ENCODE results near the gene NPAT. TPM values are rescaled to one million over a fixed set of nuclear protein-coding genes. Genes with fewer than 3 reads are reported as not detected.

Gene NPAT
- total RNA-seq, 1 donor from 2014 or later, result 38.1 TPM

- intact Hi-C loops (cut with micrococcal nuclease), result no loop called here
- no peak overlapping the region for H3K27ac Mint-ChIP-seq
- peaks cover 61% of the 10 kb centered on the region for H3K36me3 Mint-ChIP-seq (ENCODE audit: low read depth)
- H3K4me3 Mint-ChIP-seq, result no peak overlapping the region
- DNase-seq, result no peak
- no peaks in the 10 kb centered on the region for H3K27me3 Mint-ChIP-seq
- H3K4me1 Mint-ChIP-seq, result peaks cover 73% of the 10 kb centered on the region
- POLR2A ChIA-PET, result interaction anchor here (2.9 kb wide), 1 partner anchor 23 kb away, joined by 19 read pairs; the partner anchor contains the start of genes ATM and NPAT
- CTCF ChIA-PET, result no interaction called here
- H3K9me3 Mint-ChIP-seq, result peaks cover 7% of the 10 kb centered on the region
- no peak for ATAC-seq (ENCODE audit: low read depth)
- no peak for TF ChIP-seq CTCF (IDR thresholded peaks at IDR 0.05)
Observed at GRCh38 chr11:108198833-108199232, 23.6 kb downstream of the NPAT start.

- no peaks in the 10 kb centered on the region for H3K27me3 Mint-ChIP-seq
- intact Hi-C loops (cut with micrococcal nuclease), result no loop called here
- ChIA-PET CTCF (no interaction called here), POLR2A (interaction anchor here (0.8 kb wide), 1 partner anchor 25 kb away, joined by 3 read pairs; the partner anchor contains the start of gene NPAT)
- H3K9me3 Mint-ChIP-seq, result no peaks in the 10 kb centered on the region
- DNase-seq, result no peak
- no peak overlapping the region for H3K27ac Mint-ChIP-seq
- ATAC-seq (ENCODE audit: low read depth), result no peak
- peaks cover 56% of the 10 kb centered on the region for H3K36me3 Mint-ChIP-seq (ENCODE audit: low read depth)
- H3K4me3 Mint-ChIP-seq, result no peak overlapping the region
- TF ChIP-seq CTCF (IDR thresholded peaks at IDR 0.05), result no peak
- peaks cover 60% of the 10 kb centered on the region for H3K4me1 Mint-ChIP-seq
Observed at GRCh38 chr11:108197351-108197750, 25.1 kb downstream of the NPAT start.

GRCh38 chr11:108196901-108197300 is 25.5 kb downstream of the NPAT start:
- CTCF ChIA-PET, result no interaction called here
- no peaks in the 10 kb centered on the region for H3K27me3 Mint-ChIP-seq
- peaks cover 60% of the 10 kb centered on the region for H3K4me1 Mint-ChIP-seq

GRCh38 chr11:108193725-108194124 is 28.7 kb downstream of the NPAT start:
- TF ChIP-seq CTCF (IDR thresholded peaks at IDR 0.05), result no peak
- Mint-ChIP-seq H3K9me3 (no peaks in the 10 kb centered on the region), H3K4me1 (peaks cover 32% of the 10 kb centered on the region), H3K36me3 (ENCODE audit: low read depth) (peaks cover 70% of the 10 kb centered on the region), H3K4me3 (no peak overlapping the region), H3K27ac (no peak overlapping the region), H3K27me3 (no peaks in the 10 kb centered on the region)
- ChIA-PET CTCF (no interaction called here), POLR2A (interaction anchor here (0.6 to 0.7 kb wide), 2 partner anchors 25 to 29 kb away, joined by 6 to 7 read pairs; partner anchors contain the start of gene NPAT)
- DNase-seq (no peak), ATAC-seq (ENCODE audit: low read depth) (no peak)
- intact Hi-C loops (cut with micrococcal nuclease), result no loop called here

More at GRCh38 chr11:108196901-108197300, 25.5 kb downstream of the NPAT start:
- intact Hi-C loops (cut with micrococcal nuclease), result no loop called here
- POLR2A ChIA-PET, result interaction anchor here (0.6 kb wide), 1 partner anchor 25 kb away, joined by 3 read pairs; the partner anchor contains the start of gene NPAT
- ATAC-seq (ENCODE audit: low read depth), result no peak
- no peak for DNase-seq
- no peak for TF ChIP-seq CTCF (IDR thresholded peaks at IDR 0.05)
- Mint-ChIP-seq H3K4me3 (no peak overlapping the region), H3K36me3 (ENCODE audit: low read depth) (peaks cover 59% of the 10 kb centered on the region), H3K9me3 (no peaks in the 10 kb centered on the region), H3K27ac (no peak overlapping the region)

GRCh38 chr11:108177570-108177969 is 44.9 kb downstream of the NPAT start:
- Mint-ChIP-seq H3K9me3 (no peaks in the 10 kb centered on the region), H3K4me3 (no peak overlapping the region), H3K36me3 (ENCODE audit: low read depth) (peaks cover 77% of the 10 kb centered on the region), H3K27me3 (no peaks in the 10 kb centered on the region), H3K4me1 (peaks cover 24% of the 10 kb centered on the region), H3K27ac (no peak overlapping the region)
- ChIA-PET CTCF (no interaction called here), POLR2A (no interaction called here)
- TF ChIP-seq CTCF (IDR thresholded peaks at IDR 0.05), result no peak
- DNase-seq (no peak), ATAC-seq (ENCODE audit: low read depth) (no peak)
- intact Hi-C loops (cut with micrococcal nuclease), result no loop called here
